ENCODE results near the gene ORC1.

The ORC1 gene

GRCh38 chr1:52404116-52404974 lies at the start of gene ORC1, which contains the start of gene PRPF38A:
ORC1 (minus strand) TSS chr1:52404423; CDS start chr1:52402223, 2,200 bp downstream.
PRPF38A (plus strand) TSS chr1:52404602; CDS start chr1:52404750, 148 bp downstream.
- Mint-ChIP-seq H3K4me1 (peaks cover 45% of the 10 kb centered on the region), H3K36me3 (ENCODE audit: low read depth) (peaks cover 63% of the 10 kb centered on the region), H3K9me3 (no peaks in the 10 kb centered on the region), H3K27ac (peak within 1 kb of the TSS; percentile 97), H3K4me3 (peak within 1 kb of the TSS; percentile 98), H3K27me3 (no peaks in the 10 kb centered on the region)
- peak; percentile 99 for DNase-seq
- peak; percentile 93 for ATAC-seq

- Mint-ChIP-seq H3K4me3 (no peak overlapping the region), H3K36me3 (ENCODE audit: low read depth) (peaks cover 16% of the 10 kb centered on the region), H3K9me3 (no peaks in the 10 kb centered on the region), H3K4me1 (no peaks in the 10 kb centered on the region), H3K27ac (no peak overlapping the region), H3K27me3 (no peaks in the 10 kb centered on the region)
- ATAC-seq: no peak
- DNase-seq: no peak
These were observed 40.2 kb upstream of the ORC1 start for GRCh38 chr1:52444463-52444862.

- Mint-ChIP-seq H3K4me3 (no peak overlapping the region), H3K9me3 (no peaks in the 10 kb centered on the region), H3K27me3 (no peaks in the 10 kb centered on the region), H3K4me1 (no peaks in the 10 kb centered on the region), H3K27ac (no peak overlapping the region), H3K36me3 (ENCODE audit: low read depth) (peaks cover 22% of the 10 kb centered on the region)
- DNase-seq (no peak), ATAC-seq (no peak)
These were observed 35.8 kb upstream of the ORC1 start for GRCh38 chr1:52439976-52440375.

DNA sequence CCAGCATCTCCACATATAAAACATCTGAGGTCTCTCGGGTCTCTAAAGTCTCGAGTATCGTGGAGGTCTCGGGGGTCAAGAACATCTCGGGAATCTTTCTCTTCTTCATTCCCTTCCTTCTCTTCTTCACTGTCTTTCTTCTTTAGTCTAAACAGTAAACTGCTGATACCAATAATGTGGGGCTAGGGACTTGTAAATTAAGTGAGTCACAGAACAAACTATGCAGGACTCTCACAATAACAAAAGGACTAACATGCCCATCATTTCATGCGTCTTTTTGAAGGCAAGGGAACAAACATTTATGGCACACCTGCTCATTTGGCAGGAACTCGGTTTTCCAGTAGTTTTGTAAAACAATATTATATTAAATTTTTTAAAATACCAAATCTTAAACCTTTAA lies 32.6 kb upstream of the ORC1 start:
- no peak for ATAC-seq
- Mint-ChIP-seq H3K9me3 (no peaks in the 10 kb centered on the region), H3K4me3 (no peak overlapping the region), H3K4me1 (no peaks in the 10 kb centered on the region), H3K36me3 (ENCODE audit: low read depth) (peaks cover 13% of the 10 kb centered on the region), H3K27me3 (no peaks in the 10 kb centered on the region), H3K27ac (no peak overlapping the region)
- no peak for DNase-seq

DNA sequence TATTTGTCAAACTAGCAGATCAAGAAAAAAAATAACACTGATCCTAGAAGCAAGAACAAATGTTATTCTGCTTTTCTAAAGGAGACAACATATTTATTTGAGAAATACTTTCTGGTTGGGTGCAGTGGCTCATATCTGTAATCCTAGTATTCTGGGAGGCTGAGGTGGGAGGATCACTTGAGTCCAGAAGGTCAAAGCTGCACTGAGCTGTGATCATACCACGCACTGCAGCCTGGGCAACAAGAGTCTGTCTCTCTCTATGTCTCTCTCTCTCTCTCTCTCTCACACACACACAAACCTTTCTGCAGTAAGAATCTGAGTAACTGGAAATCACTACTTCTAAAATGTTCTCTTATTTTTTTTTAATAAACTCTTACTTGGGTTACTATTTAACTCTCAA lies 31.4 kb upstream of the ORC1 start:
- peaks cover 17% of the 10 kb centered on the region for H3K36me3 Mint-ChIP-seq (ENCODE audit: low read depth)
- no peak for DNase-seq
- H3K27me3 Mint-ChIP-seq: no peaks in the 10 kb centered on the region

GRCh38 chr1:52435211-52435610 lies 31.0 kb upstream of the ORC1 start:
- ATAC-seq (no peak), DNase-seq (no peak)
- H3K4me3 Mint-ChIP-seq: no peak overlapping the region
- H3K27me3 Mint-ChIP-seq: no peaks in the 10 kb centered on the region
- no peaks in the 10 kb centered on the region for H3K9me3 Mint-ChIP-seq
- H3K4me1 Mint-ChIP-seq: no peaks in the 10 kb centered on the region
- H3K27ac Mint-ChIP-seq: no peak overlapping the region
- H3K36me3 Mint-ChIP-seq (ENCODE audit: low read depth): peaks cover 18% of the 10 kb centered on the region

More for the DNA sequence above, 31.4 kb upstream of the ORC1 start:
- ATAC-seq: no peak
- no peaks in the 10 kb centered on the region for H3K4me1 Mint-ChIP-seq
- H3K27ac Mint-ChIP-seq: no peak overlapping the region
- no peaks in the 10 kb centered on the region for H3K9me3 Mint-ChIP-seq
- no peak overlapping the region for H3K4me3 Mint-ChIP-seq

DNA sequence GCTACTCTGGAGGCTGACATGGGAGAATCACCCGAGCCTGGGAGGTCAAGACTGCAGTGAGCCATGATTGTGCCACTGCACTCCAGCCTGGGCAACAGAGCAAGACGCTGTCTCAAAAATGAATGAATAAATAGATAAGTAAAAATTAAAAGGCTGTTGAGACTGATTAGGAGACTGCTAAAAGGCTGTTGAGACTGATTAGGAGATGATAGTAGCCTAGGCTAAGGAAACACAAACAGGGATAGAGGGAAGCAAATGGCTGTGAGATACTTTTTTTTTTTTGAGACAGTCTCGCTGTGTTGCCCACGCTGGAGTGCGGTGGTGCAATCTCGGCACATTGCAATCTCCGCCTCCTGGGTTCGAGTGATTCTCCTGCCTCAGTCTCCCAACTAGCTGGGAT lies 28.6 kb upstream of the ORC1 start:
- no peaks in the 10 kb centered on the region for H3K27me3 Mint-ChIP-seq
- H3K4me1 Mint-ChIP-seq: no peaks in the 10 kb centered on the region

DNA sequence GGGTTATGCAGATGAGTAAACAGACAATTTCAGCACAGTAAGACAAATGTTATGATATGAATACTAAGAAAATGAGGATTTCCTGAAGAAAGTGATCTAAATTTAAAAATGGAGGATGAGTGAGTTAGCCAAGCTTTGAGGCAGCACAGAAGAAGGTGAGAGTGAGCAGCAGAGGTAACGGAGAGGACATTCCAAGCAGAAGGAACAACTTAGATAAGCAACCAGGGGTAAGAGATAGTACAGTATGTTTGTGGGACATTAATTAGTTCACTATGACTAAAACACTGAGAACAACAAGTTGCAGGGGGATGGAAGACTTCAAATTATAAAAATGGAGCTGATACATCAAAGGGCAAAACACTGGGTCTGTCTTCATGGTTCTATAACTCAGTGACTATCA lies 22.9 kb upstream of the ORC1 start:
- Mint-ChIP-seq H3K36me3 (ENCODE audit: low read depth) (peaks cover 34% of the 10 kb centered on the region), H3K27me3 (no peaks in the 10 kb centered on the region), H3K4me1 (peaks cover 37% of the 10 kb centered on the region), H3K9me3 (no peaks in the 10 kb centered on the region), H3K4me3 (no peak overlapping the region), H3K27ac (no peak overlapping the region)
- DNase-seq: no peak
- ATAC-seq: no peak

More for the DNA sequence above, 28.6 kb upstream of the ORC1 start:
- peaks cover 20% of the 10 kb centered on the region for H3K36me3 Mint-ChIP-seq (ENCODE audit: low read depth)
- H3K4me3 Mint-ChIP-seq: no peak overlapping the region
- ATAC-seq (no peak), DNase-seq (no peak)
- no peak overlapping the region for H3K27ac Mint-ChIP-seq
- no peaks in the 10 kb centered on the region for H3K9me3 Mint-ChIP-seq

DNA sequence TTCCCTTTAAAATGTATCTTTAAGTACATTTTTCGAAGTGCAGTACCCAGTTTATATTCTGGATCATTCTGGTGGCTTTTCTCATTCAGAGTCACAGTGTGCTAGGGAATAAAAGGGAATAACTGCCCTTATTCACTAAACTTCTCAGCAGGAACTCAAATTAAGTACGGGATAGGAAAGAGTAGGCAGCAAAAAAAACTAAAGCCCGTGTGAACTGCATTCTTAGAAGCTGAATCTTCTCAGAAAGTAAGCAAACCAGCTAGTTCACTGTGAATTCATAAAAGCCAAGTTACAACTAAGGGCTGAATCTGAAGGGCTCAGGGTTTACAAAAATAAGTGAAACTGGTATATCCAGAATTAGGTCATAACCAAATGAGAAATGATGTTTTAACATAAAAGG lies 22.1 kb upstream of the ORC1 start:
- Mint-ChIP-seq H3K4me3 (no peak overlapping the region), H3K27me3 (no peaks in the 10 kb centered on the region), H3K9me3 (no peaks in the 10 kb centered on the region), H3K36me3 (ENCODE audit: low read depth) (peaks cover 37% of the 10 kb centered on the region), H3K4me1 (peaks cover 38% of the 10 kb centered on the region), H3K27ac (peak overlapping the region; percentile 80)
- ATAC-seq: no peak
- DNase-seq: no peak

DNA sequence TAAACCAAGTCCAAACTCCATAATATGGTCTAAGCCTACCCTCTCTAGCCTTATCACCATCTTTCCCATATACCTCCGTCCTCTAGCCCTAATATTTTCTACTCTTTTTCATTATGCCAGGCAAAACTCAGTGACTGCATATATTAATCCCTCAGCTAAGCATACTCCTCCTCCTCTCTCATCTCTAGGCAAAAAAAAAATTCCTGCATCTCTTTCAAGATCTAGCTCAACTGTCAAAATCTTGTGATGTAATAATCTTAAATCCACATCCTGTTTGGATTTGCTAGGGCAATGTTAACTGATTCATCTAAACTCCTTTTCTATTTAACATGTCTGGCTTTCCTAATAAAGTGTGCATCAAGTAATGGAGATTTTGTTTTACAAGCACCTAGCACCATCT lies 20.6 kb upstream of the ORC1 start:
- H3K9me3 Mint-ChIP-seq: no peaks in the 10 kb centered on the region
- ATAC-seq (no peak), DNase-seq (no peak)
- no peak overlapping the region for H3K4me3 Mint-ChIP-seq
- H3K4me1 Mint-ChIP-seq: peaks cover 38% of the 10 kb centered on the region
- peak overlapping the region; percentile 51 for H3K27ac Mint-ChIP-seq
- peaks cover 29% of the 10 kb centered on the region for H3K36me3 Mint-ChIP-seq (ENCODE audit: low read depth)
- no peaks in the 10 kb centered on the region for H3K27me3 Mint-ChIP-seq

DNA sequence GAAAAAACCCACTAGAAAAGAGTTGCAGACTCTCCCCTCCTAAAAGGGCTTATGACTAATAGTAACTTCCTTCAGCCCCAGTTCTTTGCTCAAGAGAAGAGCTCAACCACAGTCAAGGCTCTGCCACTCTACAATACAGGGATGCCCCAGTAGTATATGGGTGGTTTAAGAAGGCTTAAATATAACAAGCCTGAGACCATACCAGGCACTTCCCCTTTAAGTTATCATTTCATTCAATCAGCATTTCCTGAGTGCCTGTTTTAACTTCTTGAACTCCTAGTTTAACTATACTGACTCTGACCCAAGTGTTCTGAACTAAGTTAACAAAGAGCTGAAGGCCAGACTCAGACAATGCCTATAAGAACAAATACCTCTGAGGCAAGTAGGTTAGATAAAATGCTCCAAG lies 20.0 kb upstream of the ORC1 start:
- peak overlapping the region; percentile 62 for H3K4me3 Mint-ChIP-seq
- no peak for DNase-seq
- no peaks in the 10 kb centered on the region for H3K9me3 Mint-ChIP-seq
- peaks cover 35% of the 10 kb centered on the region for H3K36me3 Mint-ChIP-seq (ENCODE audit: low read depth)
- H3K4me1 Mint-ChIP-seq: peaks cover 38% of the 10 kb centered on the region
- H3K27ac Mint-ChIP-seq: peak overlapping the region; percentile 89
- peak; percentile 95 for ATAC-seq
- H3K27me3 Mint-ChIP-seq: no peaks in the 10 kb centered on the region

GRCh38 chr1:52423771-52424170 lies 19.5 kb upstream of the ORC1 start:
- H3K4me3 Mint-ChIP-seq: peak overlapping the region; percentile 62
- H3K36me3 Mint-ChIP-seq (ENCODE audit: low read depth): peaks cover 36% of the 10 kb centered on the region
- H3K4me1 Mint-ChIP-seq: peaks cover 38% of the 10 kb centered on the region
- no peaks in the 10 kb centered on the region for H3K27me3 Mint-ChIP-seq
- H3K27ac Mint-ChIP-seq: peak overlapping the region; percentile 89
- DNase-seq (peak; percentile 56), ATAC-seq (peak; percentile 95)
- no peaks in the 10 kb centered on the region for H3K9me3 Mint-ChIP-seq

- ATAC-seq: no peak
- peaks cover 42% of the 10 kb centered on the region for H3K4me1 Mint-ChIP-seq
- no peak overlapping the region for H3K4me3 Mint-ChIP-seq
- no peaks in the 10 kb centered on the region for H3K9me3 Mint-ChIP-seq
- peak overlapping the region; percentile 16 for H3K27ac Mint-ChIP-seq
- DNase-seq: no peak
- H3K27me3 Mint-ChIP-seq: no peaks in the 10 kb centered on the region
- peaks cover 37% of the 10 kb centered on the region for H3K36me3 Mint-ChIP-seq (ENCODE audit: low read depth)
These were observed 18.8 kb upstream of the ORC1 start for GRCh38 chr1:52423055-52423454.

- no peaks in the 10 kb centered on the region for H3K27me3 Mint-ChIP-seq
- DNase-seq (no peak), ATAC-seq (no peak)
- no peak overlapping the region for H3K4me3 Mint-ChIP-seq
- H3K4me1 Mint-ChIP-seq: peaks cover 35% of the 10 kb centered on the region
- H3K9me3 Mint-ChIP-seq: no peaks in the 10 kb centered on the region
- no peak overlapping the region for H3K27ac Mint-ChIP-seq
- peaks cover 46% of the 10 kb centered on the region for H3K36me3 Mint-ChIP-seq (ENCODE audit: low read depth)
These were observed 16.5 kb upstream of the ORC1 start for GRCh38 chr1:52420713-52421112.

GRCh38 chr1:52416811-52417210 lies 12.6 kb upstream of the ORC1 start:
- Mint-ChIP-seq H3K4me1 (peaks cover 4% of the 10 kb centered on the region), H3K36me3 (ENCODE audit: low read depth) (peaks cover 60% of the 10 kb centered on the region), H3K27ac (no peak overlapping the region), H3K4me3 (no peak overlapping the region), H3K9me3 (no peaks in the 10 kb centered on the region), H3K27me3 (no peaks in the 10 kb centered on the region)
- DNase-seq: no peak
- ATAC-seq: no peak
